NCI-H2081 (cell line): ENCODE data around the gene TXNDC2.

Experiments
- DNase-seq, 2 experiments: peaks; one replicate each; lab custom pipeline; 2025; lab: John Stamatoyannopoulos, UW

Gene TXNDC2

GRCh38 chr18:9913526-9914333 lies 28.0 kb downstream of the TXNDC2 start, which contains the start of gene VAPA:
Gene VAPA, plus strand, starts transcription at chr18:9914016. Its CDS starts 241 bp downstream, at chr18:9914257.
- DNase-seq, result peak; percentile 94 to 96

- no peak for DNase-seq
These were observed 28.5 kb downstream of the TXNDC2 start for GRCh38 chr18:9914334-9914583.

- DNase-seq, result peak; percentile 40 to 68
These were observed 29.0 kb downstream of the TXNDC2 start for GRCh38 chr18:9914584-9915290.

- no peak for DNase-seq
These were observed 29.7 kb downstream of the TXNDC2 start for GRCh38 chr18:9915291-9916076.

- no peak for DNase-seq
These were observed 30.4 kb downstream of the TXNDC2 start for GRCh38 chr18:9916077-9916639.

GRCh38 chr18:9916808-9917207 lies 31.0 kb downstream of the TXNDC2 start:
- DNase-seq, result no peak

- no peak for DNase-seq
These were observed 32.4 kb downstream of the TXNDC2 start for GRCh38 chr18:9918016-9918680.

- DNase-seq, result no peak
These were observed 33.9 kb downstream of the TXNDC2 start for GRCh38 chr18:9919564-9920232.

GRCh38 chr18:9922592-9923311 lies 37.0 kb downstream of the TXNDC2 start:
- no peak for DNase-seq

- DNase-seq, result no peak
These were observed 38.7 kb downstream of the TXNDC2 start for GRCh38 chr18:9924371-9924943.

- no peak for DNase-seq
These were observed 39.6 kb downstream of the TXNDC2 start for GRCh38 chr18:9925369-9925768.

- DNase-seq, result no peak
These were observed 40.0 kb downstream of the TXNDC2 start for GRCh38 chr18:9925795-9926194.

- DNase-seq, result no peak
These were observed 40.6 kb downstream of the TXNDC2 start for GRCh38 chr18:9926223-9926894.

- no peak for DNase-seq
These were observed 41.2 kb downstream of the TXNDC2 start for GRCh38 chr18:9926977-9927376.

GRCh38 chr18:9927392-9928063 lies 41.8 kb downstream of the TXNDC2 start:
- DNase-seq, result no peak

- DNase-seq, result no peak
These were observed 43.0 kb downstream of the TXNDC2 start for GRCh38 chr18:9928646-9929259.

- no peak for DNase-seq
These were observed 44.6 kb downstream of the TXNDC2 start for GRCh38 chr18:9930299-9930884.

GRCh38 chr18:9931146-9931545 lies 45.4 kb downstream of the TXNDC2 start:
- DNase-seq, result no peak
